HepG2 (cell line): ENCODE results near the gene CHKB. TPM values are rescaled to one million over a fixed set of nuclear protein-coding genes. Genes with fewer than 3 reads are reported as not detected.

Experiments
- ATAC-seq: fragments of 200-7000 bp; cut with Tn5 transposase; 3 replicates; pipeline ENCODE4 v1.9.1; 2020; ENCODE audit warnings: mild to moderate bottlenecking, moderate library complexity
- BruUV-seq: library from RNA; stranded (reverse); fragments of 400-500 nt; replicated peaks from 2 replicates; lab custom pipeline; 2021; lab: Mats Ljungman, UMichigan
- CTCF ChIA-PET: fragments of 300-600 bp; formaldehyde crosslinking; extraction: SDS; loops from one replicate; lab custom pipeline; 2021; ENCODE audit warnings: low total read pairs, inconsistent platforms, low intra/inter-chr PET ratio; lab: Yijun Ruan, JAX
- POLR2A ChIA-PET: fragments of 350-600 bp; sonication (Branson Sonifier 250); formaldehyde crosslinking; loops from one replicate; lab custom pipeline; 2020; ENCODE audit warnings: antibody characterized with exemption, inconsistent platforms; lab: Yijun Ruan, JAX
- DNase-seq: peaks from one replicate; pipeline ENCODE4 v3.0.0-alpha.2; 2015; ENCODE audit warnings: low spot score
- FAIRE-seq: peaks from 3 replicates; lab custom pipeline; 2011; peaks lifted over from hg19 to GRCh38; lab: Jason Lieb, UNC
- H2AFZ ChIP-seq: one replicate; pipeline ENCODE4 v1.6.1; 2011; ENCODE audit warnings: low read length, inconsistent platforms
- H3K27ac ChIP-seq: fragments of 300-600 bp; 3 replicates; pipeline ENCODE4 v1.8.0; 2011; ENCODE audit warnings: mixed run types, mild to moderate bottlenecking, mixed read lengths, low read length, inconsistent platforms; ENCODE audit not compliant: insufficient read depth; ENCODE audit errors: extremely low read length
- H3K27me3 ChIP-seq, 2 experiments: fragments of 200-600 bp in 1 of 2; 2 replicates in 1 of 2; 3 replicates in 1 of 2; pipeline versions ENCODE4 v1.6.0 to v1.8.0; 2011; ENCODE audit warnings: low read length in 2 of 2, mild to moderate bottlenecking in 2 of 2, moderate library complexity in 2 of 2, inconsistent platforms in 1 of 2; ENCODE audit not compliant: insufficient read depth in 2 of 2, control insufficient read depth in 1 of 2
- H3K36me3 ChIP-seq, 2 experiments: fragments of 200-600 bp in 1 of 2; replicated peaks in 1 of 2; 2 replicates in 1 of 2; 3 replicates in 1 of 2; pipeline versions ENCODE4 v1.5.1 to v1.8.0; 2011; ENCODE audit warnings: low read length in 2 of 2, inconsistent platforms in 1 of 2; ENCODE audit not compliant: insufficient read depth in 2 of 2, control insufficient read depth in 1 of 2
- H3K4me1 ChIP-seq: 2 replicates; pipeline ENCODE4 v1.5.1; 2012; ENCODE audit warnings: low read length, inconsistent platforms; ENCODE audit not compliant: insufficient read depth
- H3K4me2 ChIP-seq: 2 replicates; pipeline ENCODE4 v1.6.0; 2011; ENCODE audit warnings: low read depth, low read length, inconsistent platforms
- H3K4me3 ChIP-seq, 3 experiments: fragments of 200-600 bp in 1 of 3; sonication (generic), shearing (Covaris generic) in 1 of 3; replicated peaks in 1 of 3; 2 replicates each; pipeline ENCODE4 v1.5.1; 2011 to 2016; ENCODE audit warnings: low read length in 3 of 3, inconsistent platforms in 2 of 3, low read depth in 2 of 3, mild to moderate bottlenecking in 2 of 3, control low read depth in 1 of 3, mixed read lengths in 1 of 3; ENCODE audit not compliant: insufficient read depth in 1 of 3
- H3K79me2 ChIP-seq: one replicate; pipeline ENCODE4 v1.6.1; 2011; ENCODE audit warnings: low read length, inconsistent platforms; ENCODE audit not compliant: insufficient read depth
- H3K9ac ChIP-seq: 2 replicates; pipeline ENCODE4 v1.6.0; 2011; ENCODE audit warnings: mild to moderate bottlenecking, low read depth, low read length, inconsistent platforms; ENCODE audit not compliant: insufficient read depth
- H3K9me3 ChIP-seq: 2 replicates; pipeline ENCODE4 v1.5.1; 2012; ENCODE audit warnings: mild to moderate bottlenecking, low read length
- H4K20me1 ChIP-seq: 2 replicates; pipeline ENCODE4 v1.6.0; 2011; ENCODE audit warnings: inconsistent platforms, mild to moderate bottlenecking, low read length, moderate library complexity; ENCODE audit not compliant: insufficient read depth
- ATM ChIP-seq: fragments of 450-650 bp; IDR thresholded peaks from 2 replicates; pipeline ENCODE4 v1.7.1; 2017; ENCODE audit warnings: mild to moderate bottlenecking, borderline replicate concordance
- BRD4 ChIP-seq: sonication (generic); formaldehyde crosslinking; IDR thresholded peaks from 2 replicates; pipeline ENCODE4 v1.4.0; 2020; ENCODE audit warnings: missing genetic modification reagents
- CEBPG ChIP-seq: IDR thresholded peaks from 2 replicates; pipeline ENCODE4 v1.6.1; 2016
- CTCF ChIP-seq: sonication (generic); formaldehyde crosslinking; IDR thresholded peaks from 2 replicates; pipeline ENCODE4 v1.5.0; 2020; ENCODE audit warnings: mild to moderate bottlenecking, missing genetic modification reagents, moderate library complexity
- ETV6 ChIP-seq: sonication (generic); formaldehyde crosslinking; conservative IDR thresholded peaks from 2 replicates; pipeline ENCODE4 v1.4.0; 2020; ENCODE audit warnings: missing genetic modification reagents
- GATAD1 ChIP-seq: IDR thresholded peaks from 2 replicates; pipeline ENCODE4 v1.6.1; 2016; ENCODE audit warnings: missing genetic modification reagents, missing compliant biosample characterization
- SMAD1 ChIP-seq: sonication (generic); formaldehyde crosslinking; IDR thresholded peaks from 2 replicates; pipeline ENCODE4 v1.4.0; 2020; ENCODE audit warnings: missing genetic modification reagents, low read depth, mild to moderate bottlenecking, borderline replicate concordance
- ZBTB25 ChIP-seq: IDR thresholded peaks from 2 replicates; pipeline ENCODE4 v1.6.1; 2018; ENCODE audit warnings: missing genetic modification reagents
- ZNF180 ChIP-seq: sonication (generic); formaldehyde crosslinking; IDR thresholded peaks from 2 replicates; pipeline ENCODE4 v1.4.0; 2020; ENCODE audit warnings: low read depth, missing genetic modification reagents, borderline replicate concordance
- ZNF33A ChIP-seq: sonication (generic); formaldehyde crosslinking; IDR thresholded peaks from 2 replicates; pipeline ENCODE4 v1.5.1; 2020; ENCODE audit warnings: missing genetic modification reagents, mild to moderate bottlenecking, moderate library complexity, borderline replicate concordance
- ZNF777 ChIP-seq: sonication (generic); formaldehyde crosslinking; IDR thresholded peaks from 2 replicates; pipeline ENCODE4 v1.4.0; 2020; ENCODE audit warnings: missing genetic modification reagents
- ZNF878 ChIP-seq: sonication (generic); formaldehyde crosslinking; IDR thresholded peaks from 2 replicates; pipeline ENCODE4 v1.8.1; 2023; ENCODE audit warnings: mild to moderate bottlenecking, missing genetic modification reagents, moderate library complexity
- WGBS: methylation state at CpG from one replicate; pipeline ENCODE4 v1.1.6; 2017; ENCODE audit warnings: low lambda C conversion rate; 5-methylcytosine and 5-hydroxymethylcytosine counted together
- in situ Hi-C: cut with HindIII; loops from 2 replicates; pipeline ENCODE4 v1.10.0; 2017; ENCODE audit warnings: low pct_unique_long_range_greater_than_20kb; ENCODE audit not compliant: extremely low pct_ligation_motif_present
- intact Hi-C: fragments of 100-400 bp; cut with micrococcal nuclease; formaldehyde crosslinking; loops from one replicate; pipeline ENCODE4 v1.10.0; 2022; ENCODE audit not compliant: unreplicated experiment
- polyA plus RNA-seq, 8 experiments: library from polyadenylated mRNA; depleted of rRNA in 3 of 8; stranded (reverse) in 7 of 8; unstranded in 1 of 8; fragments of >200 nt; fragmentation: Illumina TruSeq in 4 of 8; extraction: Trizol in 4 of 8; gene quantifications; 2 replicates each; pipeline versions ENCODE4 v1.2.1 to v1.2.3, GENCODE V29; 2011 to 2016; ENCODE audit warnings: low read depth in 4 of 8, missing spikeins in 1 of 8, mixed read lengths in 1 of 8; ENCODE audit not compliant: insufficient read depth in 1 of 8
- total RNA-seq, 5 experiments: library from RNA; depleted of rRNA; stranded (reverse); fragments of >200 nt; fragmentation: Illumina TruSeq; extraction: Trizol; gene quantifications; 2 replicates each; pipeline ENCODE4 v1.2.3, GENCODE V29; 2016; ENCODE audit warnings: low read depth in 1 of 5

The CHKB gene
- total and polyA plus RNA-seq, 2 of the 13 experiments (the other 11 are each of a cell fraction or from before 2014, with no cell fraction given): 24.5 to 42.7 TPM

GRCh38 chr22:50582493-50583293, at the start of gene CHKB (continued):
- TF ChIP-seq ZBTB25 (CRISPR knock-in tag): peak; percentile 92
- TF ChIP-seq CEBPG (CRISPR knock-in tag): 0 out of 2 replicates have a peak, but pooled peaks have one; percentile 16
- peak; percentile 75; the same call in 1 of the 2 replicates for TF ChIP-seq BRD4
- peak; percentile 45; the same call in 1 of the 2 replicates for TF ChIP-seq GATAD1 (CRISPR knock-in tag)
- no peak for TF ChIP-seq ZNF180 (CRISPR knock-in tag)
- TF ChIP-seq ETV6 (CRISPR knock-in tag): peak; percentile 31
- TF ChIP-seq SMAD1: 0 out of 2 replicates have a peak, but pooled peaks have one; percentile 41
- TF ChIP-seq ZNF878 (CRISPR knock-in tag): peak; percentile 67; the same call in 1 of the 2 replicates
- TF ChIP-seq ATM: no peak
- TF ChIP-seq ZNF33A (CRISPR knock-in tag): 0 out of 2 replicates have a peak, but pooled peaks have one; percentile 51

GRCh38 chr22:50630376-50630775, 47.7 kb upstream of the CHKB start:
- H3K4me1 ChIP-seq: peaks cover 29% of the 10 kb centered on the region
- H3K4me2 ChIP-seq: no peak overlapping the region
- no peak overlapping the region for H2AFZ ChIP-seq
- no peaks in the 10 kb centered on the region; a peak in 1 of 5 replicates for H3K27me3 ChIP-seq
- no TSS peak for BruUV-seq
- H3K9ac ChIP-seq: no peak overlapping the region
- no peaks in the 10 kb centered on the region for H3K9me3 ChIP-seq
- peaks cover 4% of the 10 kb centered on the region for H3K79me2 ChIP-seq
- no peak for DNase-seq
- FAIRE-seq: no peak
- H3K27ac ChIP-seq: no peak overlapping the region
- no peak for ATAC-seq
- no peaks in the 10 kb centered on the region for H4K20me1 ChIP-seq
- 87% methylated on average over 5 of the region's 5 CpGs for WGBS
- TF ChIP-seq CTCF (CRISPR knock-in tag): 0 out of 2 replicates have a peak, but pooled peaks have one; percentile 13
- TF ChIP-seq ZNF777 (CRISPR knock-in tag): no peak
- no peaks in the 10 kb centered on the region for H3K36me3 ChIP-seq
- intact Hi-C loops: no loop called here
- CTCF ChIA-PET: no interaction called here
- POLR2A ChIA-PET: interaction anchor here (1.8 to 1.9 kb wide), 2 partner anchors 10 to 12 kb away, joined by 6 to 10 read pairs; no protein-coding TSS in a partner anchor
- in situ Hi-C loops: no loop called here
- H3K4me3 ChIP-seq: no peak overlapping the region
